GM12878 (cell line): ENCODE results near the gene ADAMTSL2. TPM values are rescaled to one million over a fixed set of nuclear protein-coding genes. Genes with fewer than 3 reads are reported as not detected.

Experiments
- ATAC-seq: fragments of 200-7000 bp; cut with Tn5 transposase; 3 replicates; pipeline ENCODE4 v1.9.1; 2020; ENCODE audit warnings: mild to moderate bottlenecking, moderate library complexity
- BruUV-seq: library from RNA; stranded (reverse); fragments of 400-500 nt; replicated peaks from 2 replicates; lab custom pipeline; 2021; lab: Mats Ljungman, UMichigan
- CTCF ChIA-PET: fragments of 300-600 bp; sonication (Branson Sonifier 250); formaldehyde crosslinking; extraction: SDS; loops from one replicate; lab custom pipeline; 2021; ENCODE audit warnings: inconsistent platforms; lab: Yijun Ruan, JAX
- POLR2A ChIA-PET: fragments of 350-600 bp; formaldehyde crosslinking; extraction: SDS; loops from one replicate; lab custom pipeline; 2021; ENCODE audit warnings: inconsistent platforms; lab: Charles Lee
- RAD21 ChIA-PET: fragments of 300-600 bp; sonication (Branson Sonifier 250); formaldehyde crosslinking; loops from one replicate; lab custom pipeline; 2023; ENCODE audit warnings: antibody characterized with exemption; ENCODE audit not compliant: unreplicated experiment; lab: Charles Lee
- SMC1A ChIA-PET: fragments of 300-600 bp; sonication (Branson Sonifier 250); formaldehyde crosslinking; loops from one replicate; lab custom pipeline; 2023; ENCODE audit not compliant: unreplicated experiment, uncharacterized antibody; lab: Charles Lee
- DNase-seq: peaks from one replicate; pipeline ENCODE4 v3.0.0-alpha.2; 2011; ENCODE audit warnings: low read depth, low spot score
- FAIRE-seq: peaks from 3 replicates; lab custom pipeline; 2011; peaks lifted over from hg19 to GRCh38; lab: Jason Lieb, UNC
- H2AFZ ChIP-seq: 2 replicates; pipeline ENCODE4 v1.6.0; 2011; ENCODE audit warnings: low read depth, low read length, control low read depth; ENCODE audit not compliant: control insufficient read depth
- H3K27ac ChIP-seq: 2 replicates; pipeline ENCODE4 v1.5.1; 2011; ENCODE audit warnings: control low read depth; ENCODE audit not compliant: control insufficient read depth, insufficient read depth
- H3K27me3 ChIP-seq, 2 experiments: replicated peaks in 1 of 2; 2 replicates each; pipeline versions ENCODE4 v1.6.0 to v1.6.1; 2011; ENCODE audit warnings: low read length in 1 of 2; ENCODE audit not compliant: control insufficient read depth in 2 of 2, insufficient read depth in 2 of 2
- H3K36me3 ChIP-seq, 2 experiments: 2 replicates each; pipeline ENCODE4 v1.5.1; 2011; ENCODE audit warnings: low read length in 1 of 2; ENCODE audit not compliant: control insufficient read depth in 2 of 2, insufficient read depth in 2 of 2
- H3K4me1 ChIP-seq: 2 replicates; pipeline ENCODE4 v1.6.1; 2011; ENCODE audit warnings: mild to moderate bottlenecking, low read length, moderate library complexity, mixed read lengths; ENCODE audit not compliant: control insufficient read depth, insufficient read depth
- H3K4me2 ChIP-seq: 2 replicates; pipeline ENCODE4 v1.6.0; 2011; ENCODE audit warnings: control low read depth; ENCODE audit not compliant: control insufficient read depth, insufficient read depth
- H3K4me3 ChIP-seq: fragments of 200-600 bp; sonication (generic); 2 replicates; pipeline ENCODE4 v1.5.1; 2016
- H3K79me2 ChIP-seq: 2 replicates; pipeline ENCODE4 v1.6.0; 2011; ENCODE audit warnings: low read length; ENCODE audit not compliant: control insufficient read depth, insufficient read depth
- H3K9ac ChIP-seq: 2 replicates; pipeline ENCODE4 v1.8.0; 2011; ENCODE audit warnings: low read length, control low read depth, mixed read lengths; ENCODE audit not compliant: control insufficient read depth, insufficient read depth
- H3K9me3 ChIP-seq: replicated peaks from 3 replicates; pipeline ENCODE4 v1.5.1; 2011; ENCODE audit warnings: mild to moderate bottlenecking, low read length; ENCODE audit not compliant: control insufficient read depth, insufficient read depth
- H4K20me1 ChIP-seq: 2 replicates; pipeline ENCODE4 v1.6.0; 2011; ENCODE audit not compliant: control insufficient read depth, insufficient read depth
- CBX5 ChIP-seq: sonication (generic); IDR thresholded peaks from 2 replicates; pipeline ENCODE4 v1.6.1; 2016; ENCODE audit warnings: low read depth, moderate library complexity, mild to moderate bottlenecking, inconsistent platforms
- CUX1 ChIP-seq: IDR thresholded peaks from 2 replicates; pipeline ENCODE4 v1.6.1; 2012; ENCODE audit warnings: improper control_type of control experiment, low read depth, low read length; ENCODE audit not compliant: insufficient replicate concordance
- EZH2 ChIP-seq: IDR thresholded peaks from 2 replicates; pipeline ENCODE4 v1.6.1; 2012; ENCODE audit warnings: low read depth, mild to moderate bottlenecking, control low read depth, inconsistent platforms, low read length, borderline replicate concordance; ENCODE audit not compliant: control insufficient read depth
- NFIC ChIP-seq: IDR thresholded peaks from 2 replicates; pipeline ENCODE4 v1.6.1; 2012; ENCODE audit warnings: low read depth, mild to moderate bottlenecking, inconsistent platforms, low read length, moderate library complexity
- NFYA ChIP-seq: IDR thresholded peaks from 2 replicates; pipeline ENCODE4 v1.6.1; 2011; ENCODE audit warnings: low read depth, mild to moderate bottlenecking, low read length, improper control_type of control experiment, borderline replicate concordance
- POLR2AphosphoS2 ChIP-seq: IDR thresholded peaks from 2 replicates; pipeline ENCODE4 v1.6.1; 2011; ENCODE audit warnings: low read depth, mild to moderate bottlenecking, low read length, improper control_type of control experiment, moderate library complexity
- WGBS: methylation state at CpG from one replicate; pipeline ENCODE4 v1.1.6; 2016; ENCODE audit warnings: low lambda C conversion rate; ENCODE audit not compliant: insufficient replicate concordance, insufficient coverage; ENCODE audit errors: missing lambda C conversion rate; 5-methylcytosine and 5-hydroxymethylcytosine counted together
- in situ Hi-C: fragments of 300-500 bp; cut with MboI; formaldehyde crosslinking; loops from 9 replicates; pipeline ENCODE4 v1.14.3; 2018; ENCODE audit warnings: mixed read lengths
- intact Hi-C: fragments of 100-400 bp; cut with micrococcal nuclease; formaldehyde crosslinking; loops from one replicate; pipeline ENCODE4 v1.14.2; 2022; ENCODE audit not compliant: unreplicated experiment
- polyA plus RNA-seq, 11 experiments: library from polyadenylated mRNA; depleted of rRNA in 4 of 11; unstranded in 6 of 11; stranded (reverse) in 5 of 11; fragments of >200 nt; fragmentation: Nextera tagmentation in 4 of 11; fragmentation: Illumina TruSeq in 1 of 11; extraction: Ambion mirVana in 4 of 11; extraction: Trizol in 1 of 11; gene quantifications; 1 replicate in 1 of 11; 2 replicates in 10 of 11; pipeline versions ENCODE4 v1.2.1 to v1.2.3, GENCODE V29; 2011 to 2016; ENCODE audit warnings: inconsistent platforms in 2 of 11, missing spikeins in 2 of 11, low read depth in 1 of 11
- total RNA-seq, 4 experiments: library from RNA; depleted of rRNA in 3 of 4; stranded (reverse); fragments of >200 nt in 3 of 4; fragmentation: Illumina TruSeq in 1 of 4; extraction: Trizol in 1 of 4; gene quantifications; 2 replicates each; pipeline versions ENCODE4 v1.2.1 to v1.2.3, GENCODE V29; 2013 to 2021

ADAMTSL2 gene
- total and polyA plus RNA-seq, 10 of the 15 experiments (the other 5 are each of a cell fraction or from before 2014, with no cell fraction given): 0.07 TPM; not detected in 9

GRCh38 chr9:133547116-133547515 is 12.6 kb downstream of the ADAMTSL2 start:
- DNase-seq (no peak), ATAC-seq (no peak), FAIRE-seq (no peak)
- no peak overlapping the region for H3K4me3 ChIP-seq
- ChIA-PET SMC1A (no interaction called here), CTCF (no interaction called here)
- H3K27ac ChIP-seq: no peak overlapping the region
- in situ Hi-C loops: loop anchor here (25.0 kb wide), 1 partner anchor 465 kb away; no protein-coding TSS in a partner anchor
- H3K9ac ChIP-seq: no peak overlapping the region
- peaks cover 0 to 5% of the 10 kb centered on the region in 2 experiments; a peak in 3 of 4 replicates for H3K27me3 ChIP-seq
- no peaks in the 10 kb centered on the region for H3K36me3 ChIP-seq
- H3K79me2 ChIP-seq: no peaks in the 10 kb centered on the region
- intact Hi-C loops: no loop called here
- 36% methylated on average over 15 of the region's 15 CpGs for WGBS
- TF ChIP-seq CBX5 (no peak), POLR2AphosphoS2 (no peak), NFYA (no peak), EZH2 (no peak), NFIC (no peak), CUX1 (no peak)
- TF ChIP-seq, all 136 proteins: peak for 0
- RAD21 ChIA-PET: no interaction called here
- POLR2A ChIA-PET: no interaction called here
- H2AFZ ChIP-seq: no peak overlapping the region
- H3K4me1 ChIP-seq: no peaks in the 10 kb centered on the region
- no peaks in the 10 kb centered on the region for H3K9me3 ChIP-seq
- H4K20me1 ChIP-seq: no peaks in the 10 kb centered on the region
- no TSS peak for BruUV-seq
- no peak overlapping the region for H3K4me2 ChIP-seq
